H1 (cell line): ENCODE data around the gene GATAD2B. TPM values are rescaled to one million over a fixed set of nuclear protein-coding genes. Genes with fewer than 3 reads are reported as not detected.

Source experiments
- CREB1 ChIP-seq: IDR thresholded peaks from 2 replicates; pipeline ENCODE4 v1.6.1; 2012; ENCODE audit warnings: inconsistent platforms
- EP300 ChIP-seq, 2 experiments: IDR thresholded peaks; 1 replicate in 1 of 2; 2 replicates in 1 of 2; pipeline ENCODE4 v1.6.1; 2011 to 2012; ENCODE audit warnings: low read depth in 2 of 2, low read length in 2 of 2, mild to moderate bottlenecking in 2 of 2, borderline replicate concordance in 1 of 2, inconsistent platforms in 1 of 2, moderate library complexity in 1 of 2
- HDAC2 ChIP-seq, 2 experiments: fragments of 300-600 bp in 1 of 2; sonication (generic) in 1 of 2; IDR thresholded peaks; 2 replicates each; pipeline ENCODE4 v1.6.1; 2011 to 2012; ENCODE audit warnings: low read depth in 2 of 2, low read length in 2 of 2, mild to moderate bottlenecking in 2 of 2, moderate library complexity in 2 of 2, borderline replicate concordance in 1 of 2, inconsistent platforms in 1 of 2
- POU5F1 ChIP-seq: IDR thresholded peaks from 2 replicates; pipeline ENCODE4 v1.6.1; 2011; ENCODE audit warnings: low read depth, mild to moderate bottlenecking, low read length, moderate library complexity
- RAD21 ChIP-seq, 2 experiments: IDR thresholded peaks in 1 of 2; conservative IDR thresholded peaks in 1 of 2; 2 replicates each; pipeline ENCODE4 v1.6.1; 2011; ENCODE audit warnings: low read depth in 2 of 2, low read length in 2 of 2, improper control_type of control experiment in 1 of 2, inconsistent platforms in 1 of 2, mild to moderate bottlenecking in 1 of 2, moderate library complexity in 1 of 2
- RNF2 ChIP-seq: fragments of 200-900, 300-1000 bp; sonication (generic); IDR thresholded peaks from 2 replicates; pipeline ENCODE4 v1.7.1; 2016; ENCODE audit warnings: borderline replicate concordance, low read depth, mild to moderate bottlenecking, antibody characterized with exemption, low read length; ENCODE audit not compliant: poor library complexity, severe bottlenecking; ENCODE audit errors: missing control alignments
- SIN3A ChIP-seq, 2 experiments: IDR thresholded peaks in 1 of 2; conservative IDR thresholded peaks in 1 of 2; 2 replicates each; pipeline ENCODE4 v1.6.1; 2011 to 2012; ENCODE audit warnings: low read length in 2 of 2, improper control_type of control experiment in 1 of 2, low read depth in 1 of 2, mild to moderate bottlenecking in 1 of 2
- USF2 ChIP-seq: IDR thresholded peaks from 2 replicates; pipeline ENCODE4 v1.6.1; 2011; ENCODE audit warnings: low read length, improper control_type of control experiment
- polyA plus RNA-seq, 7 experiments: library from polyadenylated mRNA; depleted of rRNA in 3 of 7; stranded (reverse) in 5 of 7; unstranded in 2 of 7; fragments of >200 nt in 5 of 7; fragments of 200-250 nt in 2 of 7; gene quantifications; 1 replicate in 5 of 7; 2 replicates in 1 of 7; 4 replicates in 1 of 7; pipeline versions ENCODE4 v1.2.1 to v1.2.3, GENCODE V29; 2011 to 2013; ENCODE audit warnings: missing spikeins in 2 of 7, mixed read lengths in 2 of 7
- total RNA-seq: library from RNA; stranded (reverse); fragmentation: NEBNext Ultra II Directional; extraction: Animal tissue kit (Norgen Biotek cat#: 25700); gene quantifications from 2 replicates; pipeline ENCODE4 v1.2.1, GENCODE V29; 2021

Gene GATAD2B
- total and polyA plus RNA-seq, 2 of the 8 experiments (the other 6 are each of a cell fraction or from before 2014, with no cell fraction given), result 8.4 to 39.1 TPM

GRCh38 chr1:153881751-153882150 lies 41.0 kb downstream of the GATAD2B start (continued):
- TF ChIP-seq HDAC2 (IDR thresholded peaks at IDR 0.05; ENCODE audit: borderline replicate concordance in 1 of 2, low read depth in 2 of 2, low read length in 2 of 2) (no peak), CREB1 (no peak), POU5F1 (no peak), SIN3A (conservative IDR thresholded peaks at IDR 0.05 in 1 of 2, IDR thresholded peaks at IDR 0.05 in 1 of 2; ENCODE audit: low read depth in 1 of 2, low read length in 2 of 2) (no peak), EP300 (IDR thresholded peaks at IDR 0.05; ENCODE audit: borderline replicate concordance in 1 of 2, low read depth in 2 of 2, low read length in 2 of 2) (no peak), RAD21 (IDR thresholded peaks at IDR 0.05 in 1 of 2, conservative IDR thresholded peaks at IDR 0.05 in 1 of 2; ENCODE audit: low read depth in 2 of 2, low read length in 2 of 2) (no peak), USF2 (no peak), RNF2 (no peak)
